Measurements from ENCODE around the gene NPIPB2. TPM values are rescaled to one million over a fixed set of nuclear protein-coding genes. Genes with fewer than 3 reads are reported as not detected.

Gene NPIPB2
- total and polyA plus RNA-seq, 2 of the 8 experiments (the other 6 are each of a cell fraction or from before 2014, with no cell fraction given), result 7.5 to 8.3 TPM

DNA sequence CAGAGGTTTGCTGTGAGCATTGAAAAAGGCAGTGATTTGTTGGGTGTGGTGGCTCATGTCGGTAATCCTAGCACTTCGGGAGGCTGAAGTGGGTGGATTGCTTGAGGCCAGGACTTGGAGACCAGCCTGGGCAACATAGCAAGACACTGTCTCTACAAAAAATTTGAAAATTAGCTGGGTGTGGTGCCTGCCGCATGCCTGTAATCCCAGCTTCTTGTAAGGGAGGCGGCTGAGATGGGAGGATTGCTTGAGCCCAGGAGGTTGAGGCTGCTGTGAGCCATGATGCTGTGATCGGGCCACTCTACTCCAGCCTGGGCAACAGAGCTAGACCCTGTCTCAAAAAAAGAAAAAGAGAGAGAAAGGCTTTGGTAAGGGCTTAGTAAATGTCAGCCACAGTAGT lies 7.0 kb upstream of the NPIPB2 start:
- no peak overlapping the region for H2BK20ac ChIP-seq (ENCODE audit: low read length)
- H3K9me3 ChIP-seq (ENCODE audit: insufficient read depth in 2 of 2, low read depth in 1 of 2, low read length in 1 of 2), result no peaks in the 10 kb centered on the region
- H3K9ac ChIP-seq (replicated peaks in 1 of 4; ENCODE audit: extremely low read depth in 1 of 4, low read depth in 3 of 4, low read length in 3 of 4), result no peak overlapping the region
- H3K23me2 ChIP-seq (ENCODE audit: low read depth, low read length), result peaks cover 1% of the 10 kb centered on the region; the same call in 1 of the 2 replicates
- no peak overlapping the region for H4K5ac ChIP-seq (ENCODE audit: insufficient read length, low read depth, low read length)
- no peak overlapping the region for H4K8ac ChIP-seq (ENCODE audit: extremely low read depth, insufficient read depth, low read length)
- H4K20me1 ChIP-seq (replicated peaks in 1 of 2; ENCODE audit: control insufficient read depth in 1 of 2, insufficient read depth in 2 of 2, low read length in 2 of 2), result no peaks in the 10 kb centered on the region
- H3K56ac ChIP-seq (replicated peaks; ENCODE audit: insufficient read length, low read depth, low read length), result no peak overlapping the region
- TF ChIP-seq TEAD4 (IDR thresholded peaks at IDR 0.05; ENCODE audit: low read depth, low read length) (no peak), SIX5 (IDR thresholded peaks at IDR 0.05; ENCODE audit: low read depth, low read length) (no peak), KDM1A (IDR thresholded peaks at IDR 0.05; ENCODE audit: borderline replicate concordance, low read length) (no peak), HDAC6 (IDR thresholded peaks at IDR 0.05; ENCODE audit: low read depth, low read length) (no peak), CHD1 (IDR thresholded peaks at IDR 0.05; ENCODE audit: low read depth, low read length) (no peak), TBP (IDR thresholded peaks at IDR 0.05; ENCODE audit: low read depth, low read length) (no peak), CBX8 (IDR thresholded peaks at IDR 0.05; ENCODE audit: borderline replicate concordance, low read depth, low read length) (no peak), SRF (IDR thresholded peaks at IDR 0.05; ENCODE audit: low read depth, low read length) (no peak), YY1 (IDR thresholded peaks at IDR 0.05; ENCODE audit: low read depth, low read length) (no peak), TAF7 (optimal IDR thresholded peaks at IDR 0.05; ENCODE audit: borderline replicate concordance, low read depth, low read length) (no peak), ASH2L (IDR thresholded peaks at IDR 0.05; ENCODE audit: low read length) (no peak), BACH1 (IDR thresholded peaks at IDR 0.05; ENCODE audit: low read length) (no peak)
- no peak overlapping the region for H3K27ac ChIP-seq (ENCODE audit: low read depth, low read length)
- H2AK5ac ChIP-seq (ENCODE audit: low read depth, low read length), result no peak overlapping the region
- H2BK12ac ChIP-seq (ENCODE audit: low read depth, low read length), result no peak overlapping the region
- no peak overlapping the region for H2BK120ac ChIP-seq (replicated peaks; ENCODE audit: low read depth, low read length)
- no peak overlapping the region for H3K4me2 ChIP-seq (ENCODE audit: insufficient read depth in 1 of 2, low read depth in 2 of 2, low read length in 2 of 2)
- H2AFZ ChIP-seq (ENCODE audit: low read length), result no peak overlapping the region
- ChIA-PET CTCF (ENCODE audit: partially characterized antibody) (interaction anchor here (0.8 to 4.3 kb wide), 5 partner anchors 11 to 119 kb away, joined by 4 to 22 read pairs (median 6); partner anchors contain the start of gene TNFRSF17), POLR2A (ENCODE audit: partially characterized antibody) (no interaction called here)
- no peak overlapping the region for H3K23ac ChIP-seq (ENCODE audit: insufficient read length)
- H4K91ac ChIP-seq (replicated peaks; ENCODE audit: insufficient read length, low read length), result no peak overlapping the region
- peaks cover 0 to 4% (median 0%) of the 10 kb centered on the region in 4 experiments; a peak in 2 of 7 replicates for H3K4me1 ChIP-seq (replicated peaks in 1 of 4; ENCODE audit: control insufficient read depth in 3 of 4, insufficient read depth in 4 of 4, low read length in 3 of 4)
- H2BK5ac ChIP-seq (ENCODE audit: low read depth, low read length), result no peak overlapping the region
- no peak for FAIRE-seq
- no peak overlapping the region for H2BK15ac ChIP-seq (ENCODE audit: low read length)
- 94% methylated on average over 5 of the region's 5 CpGs; no CpG with 5 or more reads in 1 of the 2 experiments for WGBS, 2 experiments (ENCODE audit: extremely low coverage in 1 of 2, insufficient coverage in 1 of 2, insufficient read length in 1 of 2, insufficient replicate concordance in 2 of 2, low coverage in 1 of 2, low lambda C conversion rate in 2 of 2, missing lambda C conversion rate in 1 of 2)
- no peaks in the 10 kb centered on the region for H3K27me3 ChIP-seq (replicated peaks in 1 of 4; ENCODE audit: control insufficient read depth in 3 of 4, extremely low read depth in 1 of 4, insufficient read depth in 3 of 4, low read length in 3 of 4)
- H3K79me2 ChIP-seq (ENCODE audit: control insufficient read depth in 1 of 2, insufficient read depth in 2 of 2, low read length in 2 of 2), result no peaks in the 10 kb centered on the region
- H3K4me3 ChIP-seq (ENCODE audit: extremely low read depth in 1 of 4, insufficient read depth in 2 of 4, low read depth in 3 of 4, low read length in 4 of 4), result no peak overlapping the region
- H3K79me1 ChIP-seq (ENCODE audit: low read depth, low read length), result no peaks in the 10 kb centered on the region
- H3K14ac ChIP-seq (ENCODE audit: insufficient read length), result no peak overlapping the region
- DNase-seq (ENCODE audit: low read depth in 1 of 2, low spot score in 2 of 2), result no peak
- no peak overlapping the region for H3K4ac ChIP-seq (replicated peaks; ENCODE audit: insufficient read length, low read depth, low read length)
- H3K18ac ChIP-seq (ENCODE audit: extremely low read depth, low read length), result no peak overlapping the region
- no peaks in the 10 kb centered on the region for H3K36me3 ChIP-seq (ENCODE audit: control insufficient read depth in 2 of 4, insufficient read depth in 4 of 4, low read length in 3 of 4)

Measured in H1 (cell line).